NCI-H2196 (cell line): ENCODE measurements around the gene REPIN1.

Source experiments
- DNase-seq: peaks from one replicate; lab custom pipeline; 2025; ENCODE audit not compliant: unreplicated experiment; lab: John Stamatoyannopoulos, UW

REPIN1 gene

GRCh38 chr7:150368096-150368883, at the start of gene REPIN1:
TSS of gene REPIN1 (plus strand) at chr7:150368822. CDS start at chr7:150369712, 890 bp downstream.
- DNase-seq = peak; percentile 94

- DNase-seq = no peak
These were observed 46.9 kb upstream of the REPIN1 start for GRCh38 chr7:150321788-150322113.

GRCh38 chr7:150322114-150322832, 46.3 kb upstream of the REPIN1 start:
- DNase-seq = peak; percentile 47

- DNase-seq = peak; percentile 69
These were observed 45.6 kb upstream of the REPIN1 start, which contains the start of the genes ACTR3C and LRRC61 for GRCh38 chr7:150322833-150323681. TSS of gene ACTR3C (minus strand) at chr7:150323545. CDS start at chr7:150295296, 28,249 bp downstream. TSS of gene LRRC61 (plus strand) at chr7:150323355. CDS start at chr7:150336862, 13,507 bp downstream.

- no peak for DNase-seq
These were observed 44.8 kb upstream of the REPIN1 start for GRCh38 chr7:150323682-150324372.

GRCh38 chr7:150324373-150324961, 44.2 kb upstream of the REPIN1 start:
- no peak for DNase-seq

GRCh38 chr7:150325110-150325611, 43.5 kb upstream of the REPIN1 start:
- no peak for DNase-seq

GRCh38 chr7:150325901-150326300, 42.7 kb upstream of the REPIN1 start:
- DNase-seq = no peak

GRCh38 chr7:150326657-150327268, 41.9 kb upstream of the REPIN1 start:
- no peak for DNase-seq

GRCh38 chr7:150327308-150327707, 41.3 kb upstream of the REPIN1 start:
- no peak for DNase-seq

GRCh38 chr7:150329331-150330120, 39.1 kb upstream of the REPIN1 start:
- peak; percentile 26 for DNase-seq

GRCh38 chr7:150330211-150330885, 38.3 kb upstream of the REPIN1 start:
- DNase-seq = no peak

- DNase-seq = no peak
These were observed 35.6 kb upstream of the REPIN1 start for GRCh38 chr7:150332852-150333635.

GRCh38 chr7:150333659-150334058, 35.0 kb upstream of the REPIN1 start:
- DNase-seq = no peak

- no peak for DNase-seq
These were observed 34.5 kb upstream of the REPIN1 start for GRCh38 chr7:150334108-150334507.

GRCh38 chr7:150335108-150335773, 33.4 kb upstream of the REPIN1 start:
- no peak for DNase-seq

GRCh38 chr7:150335774-150336112, 32.9 kb upstream of the REPIN1 start:
- DNase-seq = no peak
